Stimulated activated CD4-positive, alpha-beta T cell treated with anti-CD3 and anti-CD28 coated beads, Interleukin-12 subunit alpha, Interleukin-12 subunit beta, amount 100 ng/mL, for 48 hours (primary cell): ENCODE results near the gene ST7.
"Not testable (repeated sequence)": the region's sequence is repeated elsewhere in the genome, so short reads cannot be mapped to it uniquely, and the experiment has no call there.

ENCODE experiments used
- DNase-seq, 3 donors: peaks; one replicate each; pipeline ENCODE4 v3.0.0-alpha.2; 2020; ENCODE audit warnings: low read depth in 2 of 3, low spot score in 1 of 3

ST7 gene

GRCh38 chr7:116953372-116953905, at the start of gene ST7:
Gene ST7, plus strand, starts transcription at chr7:116953501. Its CDS starts 40 bp downstream, at chr7:116953541.
- peak; percentile 41 to 59 (median 48) for DNase-seq

GRCh38 chr7:116906391-116906790, 46.9 kb upstream of the ST7 start:
- no peak for DNase-seq

GRCh38 chr7:116910383-116910782, 42.9 kb upstream of the ST7 start:
- DNase-seq = no peak

- DNase-seq = no peak
Observed at GRCh38 chr7:116911801-116912200, 41.5 kb upstream of the ST7 start.

- no peak for DNase-seq
Observed at GRCh38 chr7:116912269-116912909, 40.9 kb upstream of the ST7 start.

GRCh38 chr7:116918704-116919103, 34.6 kb upstream of the ST7 start:
- DNase-seq = no peak

- no peak for DNase-seq
Observed at GRCh38 chr7:116920359-116920758, 32.9 kb upstream of the ST7 start.

- DNase-seq = no peak
Observed at GRCh38 chr7:116922545-116922944, 30.8 kb upstream of the ST7 start.

GRCh38 chr7:116924741-116925140, 28.6 kb upstream of the ST7 start:
- DNase-seq = no peak

GRCh38 chr7:116929021-116929420, 24.3 kb upstream of the ST7 start:
- no peak for DNase-seq

- DNase-seq = peak; percentile 61 to 70 (median 66)
Observed at GRCh38 chr7:116929914-116930913, 23.1 kb upstream of the ST7 start.

GRCh38 chr7:116932566-116932965, 20.7 kb upstream of the ST7 start:
- DNase-seq = no peak

- DNase-seq = no peak
Observed at GRCh38 chr7:116933465-116933864, 19.8 kb upstream of the ST7 start.

GRCh38 chr7:116934580-116934979, 18.7 kb upstream of the ST7 start:
- no peak for DNase-seq

- DNase-seq = not testable (repeated sequence)
Observed at GRCh38 chr7:116936844-116937243, 16.5 kb upstream of the ST7 start.

- DNase-seq = no peak
Observed at GRCh38 chr7:116938678-116939077, 14.6 kb upstream of the ST7 start.

GRCh38 chr7:116940689-116941370, 12.5 kb upstream of the ST7 start:
- DNase-seq = no peak

- no peak for DNase-seq
Observed at GRCh38 chr7:116942504-116942903, 10.8 kb upstream of the ST7 start.

GRCh38 chr7:116948934-116949333, 4.4 kb upstream of the ST7 start:
- no peak for DNase-seq

- no peak for DNase-seq
Observed at GRCh38 chr7:116949941-116950801, 3.1 kb upstream of the ST7 start.
